Right lobe of liver (tissue), 4 donors: ENCODE results near the gene ANKRD55.

Experiments
- CTCF ChIP-seq, 4 donors: fragments of 200-600 bp in 3 of 4; fragments of 450-650 bp in 1 of 4; IDR thresholded peaks; one replicate each; pipeline versions ENCODE4 v1.5.1 to v1.8.0; 2016 to 2022; ENCODE audit warnings: antibody characterized with exemption in 4 of 4, mild to moderate bottlenecking in 2 of 4
- POLR2A ChIP-seq: fragments of 450-650 bp; IDR thresholded peaks from one replicate; pipeline ENCODE4 v1.6.1; 2017; ENCODE audit warnings: antibody characterized with exemption, mild to moderate bottlenecking
- donor health status: DM: no; HTN: no; CAD: no.
- donor health status: DM: no; HTN: no; CAD: no.
- donor health status: DM: no; HTN: yes; CAD: no.

GRCh38 chr5:56169281-56169680 lies 63.8 kb downstream of the ANKRD55 start:
- TF ChIP-seq POLR2A (no peak), CTCF (IDR thresholded peaks at IDR 0.05) (no peak)
